Suppressor macrophage (primary cell): Measurements from ENCODE around the gene SHCBP1L.

Source experiments
- DNase-seq, 4 experiments: peaks; one replicate each; pipeline ENCODE4 v3.0.0-alpha.2; 2020 to 2022
- total RNA-seq, 17 experiments: gene quantifications; one replicate each; lab custom pipeline; 2026; ENCODE audit warnings: mixed read lengths in 6 of 17, inconsistent platforms in 3 of 17; lab: John Stamatoyannopoulos, UW

SHCBP1L gene
- 0 to 0.66 (median 0) reads per million in 17 experiments for total RNA-seq

- peak in 2 of 4 experiments; percentile 9 to 11 for DNase-seq
These were observed at the start of gene SHCBP1L for GRCh38 chr1:182952677-182953444. Gene SHCBP1L, minus strand, starts transcription at chr1:182953166. Its CDS starts 33 bp downstream, at chr1:182953133.

- no peak for DNase-seq
These were observed 49.3 kb upstream of the SHCBP1L start for GRCh38 chr1:183002267-183002666.

- no peak for DNase-seq
These were observed 47.4 kb upstream of the SHCBP1L start for GRCh38 chr1:183000167-183000962.

- DNase-seq: no peak
These were observed 45.5 kb upstream of the SHCBP1L start for GRCh38 chr1:182998482-182998881.

- DNase-seq: no peak
These were observed 43.9 kb upstream of the SHCBP1L start for GRCh38 chr1:182996816-182997215.

GRCh38 chr1:182995894-182996293 lies 42.9 kb upstream of the SHCBP1L start:
- DNase-seq: peak; percentile 29 to 53 (median 40)

- DNase-seq: no peak
These were observed 40.8 kb upstream of the SHCBP1L start for GRCh38 chr1:182993746-182994145.

GRCh38 chr1:182990413-182991144 lies 37.6 kb upstream of the SHCBP1L start:
- DNase-seq: no peak

- no peak for DNase-seq
These were observed 32.9 kb upstream of the SHCBP1L start for GRCh38 chr1:182985876-182986275.

- no peak for DNase-seq
These were observed 31.7 kb upstream of the SHCBP1L start for GRCh38 chr1:182984621-182985020.

- no peak for DNase-seq
These were observed 31.2 kb upstream of the SHCBP1L start for GRCh38 chr1:182984138-182984537.

- no peak for DNase-seq
These were observed 25.3 kb upstream of the SHCBP1L start for GRCh38 chr1:182978151-182978853.

- DNase-seq: no peak
These were observed 24.5 kb upstream of the SHCBP1L start for GRCh38 chr1:182977480-182977879.

- DNase-seq: no peak
These were observed 21.7 kb upstream of the SHCBP1L start for GRCh38 chr1:182974506-182975191.

- no peak for DNase-seq
These were observed 19.9 kb upstream of the SHCBP1L start for GRCh38 chr1:182972829-182973228.

- DNase-seq: no peak
These were observed 19.3 kb upstream of the SHCBP1L start for GRCh38 chr1:182972231-182972630.

- DNase-seq: no peak
These were observed 18.3 kb upstream of the SHCBP1L start for GRCh38 chr1:182971219-182971618.

GRCh38 chr1:182968836-182969734 lies 16.1 kb upstream of the SHCBP1L start:
- DNase-seq: no peak

- DNase-seq: no peak
These were observed 15.3 kb upstream of the SHCBP1L start for GRCh38 chr1:182968151-182968741.

GRCh38 chr1:182965861-182966260 lies 12.9 kb upstream of the SHCBP1L start:
- DNase-seq: no peak
